Neural cell (in vitro differentiated cells): ENCODE data around the gene NPFFR2. TPM values are rescaled to one million over a fixed set of nuclear protein-coding genes. Genes with fewer than 3 reads are reported as not detected.

ENCODE experiments used
- H2AFZ ChIP-seq: fragments of 200-600, 300-800 bp; sonication (generic), shearing (Covaris generic); 2 replicates; pipeline ENCODE4 v1.6.0; 2014; ENCODE audit warnings: low read depth, mild to moderate bottlenecking, antibody characterized with exemption, low read length, moderate library complexity
- H3F3A ChIP-seq: fragments of 200-600 bp; shearing (Covaris generic); 2 replicates; pipeline ENCODE4 v1.6.1; 2016; ENCODE audit warnings: mild to moderate bottlenecking, moderate library complexity, mixed read lengths, antibody characterized with exemption, low read length; ENCODE audit not compliant: insufficient read depth, poor library complexity, severe bottlenecking
- H3K27ac ChIP-seq: fragments of 200-600, 300-800 bp; sonication (generic), shearing (Covaris generic); 2 replicates; pipeline ENCODE4 v1.5.1; 2014; ENCODE audit warnings: mild to moderate bottlenecking, low read length, moderate library complexity
- H3K27me3 ChIP-seq: fragments of 300-800, 200-600 bp; sonication (generic), shearing (Covaris generic); 2 replicates; pipeline ENCODE4 v1.6.0; 2014; ENCODE audit warnings: mild to moderate bottlenecking, low read depth, low read length, moderate library complexity; ENCODE audit not compliant: insufficient read depth
- H3K36me3 ChIP-seq: fragments of 300-800, 200-600 bp; sonication (generic), shearing (Covaris generic); 2 replicates; pipeline ENCODE4 v1.5.1; 2014; ENCODE audit warnings: mild to moderate bottlenecking, antibody characterized with exemption, low read length, moderate library complexity; ENCODE audit not compliant: insufficient read depth
- H3K4me2 ChIP-seq: fragments of 300-800, 200-600 bp; sonication (generic), shearing (Covaris generic); 2 replicates; pipeline ENCODE4 v1.6.0; 2014; ENCODE audit warnings: mild to moderate bottlenecking, low read length
- H3K4me3 ChIP-seq: fragments of 300-800, 200-600 bp; sonication (generic), shearing (Covaris generic); 2 replicates; pipeline ENCODE4 v1.5.1; 2014; ENCODE audit warnings: mild to moderate bottlenecking, low read length, moderate library complexity
- H3K79me2 ChIP-seq: fragments of 200-600 bp; shearing (Covaris generic); replicated peaks from 2 replicates; pipeline ENCODE4 v1.6.0; 2014; ENCODE audit warnings: mild to moderate bottlenecking, low read length, moderate library complexity; ENCODE audit not compliant: insufficient read depth
- H3K9ac ChIP-seq: fragments of 300-800, 200-600 bp; sonication (generic), shearing (Covaris generic); 2 replicates; pipeline ENCODE4 v1.6.1; 2016; ENCODE audit warnings: mild to moderate bottlenecking, low read length, mixed read lengths
- H3K9me2 ChIP-seq: fragments of 200-600 bp; shearing (Covaris generic); 2 replicates; pipeline ENCODE4 v1.6.1; 2016; ENCODE audit warnings: mild to moderate bottlenecking, low read length, mixed read lengths; ENCODE audit not compliant: insufficient read depth
- H3K9me3 ChIP-seq: fragments of 200-600, 300-800 bp; sonication (generic), shearing (Covaris generic); 2 replicates; pipeline ENCODE4 v1.6.1; 2016; ENCODE audit warnings: mild to moderate bottlenecking, mixed run types, low read length, moderate library complexity, mixed read lengths
- H4K20me1 ChIP-seq: fragments of 200-600 bp; shearing (Covaris generic); 2 replicates; pipeline ENCODE4 v1.6.1; 2016; ENCODE audit warnings: mild to moderate bottlenecking, mixed run types; ENCODE audit not compliant: insufficient read depth
- CTCF ChIP-seq: fragments of 450-650 bp; IDR thresholded peaks from 2 replicates; pipeline ENCODE4 v1.5.1; 2014; ENCODE audit warnings: antibody characterized with exemption, mild to moderate bottlenecking, moderate library complexity; ENCODE audit not compliant: poor library complexity, severe bottlenecking
- EP300 ChIP-seq: fragments of 450-650 bp; conservative IDR thresholded peaks from 2 replicates; pipeline ENCODE4 v1.6.1; 2014; ENCODE audit warnings: antibody characterized with exemption, mild to moderate bottlenecking, moderate library complexity; ENCODE audit not compliant: poor library complexity, severe bottlenecking
- EZH2 ChIP-seq: fragments of 200-600, 300-800 bp; shearing (Covaris generic), sonication (generic); IDR thresholded peaks from 2 replicates; pipeline ENCODE4 v1.6.1; 2014; ENCODE audit warnings: antibody characterized with exemption, low read length, borderline replicate concordance, mild to moderate bottlenecking; ENCODE audit not compliant: insufficient read depth, poor library complexity, severe bottlenecking
- MXI1 ChIP-seq: fragments of 450-650 bp; conservative IDR thresholded peaks from 2 replicates; pipeline ENCODE4 v1.6.1; 2014; ENCODE audit warnings: antibody characterized with exemption, mild to moderate bottlenecking; ENCODE audit not compliant: poor library complexity, severe bottlenecking
- POLR2AphosphoS5 ChIP-seq: IDR thresholded peaks from 2 replicates; pipeline ENCODE4 v1.6.1; 2012
- RAD21 ChIP-seq: fragments of 450-650 bp; conservative IDR thresholded peaks from 2 replicates; pipeline ENCODE4 v1.6.1; 2014; ENCODE audit warnings: antibody characterized with exemption, mild to moderate bottlenecking, moderate library complexity
- REST ChIP-seq: IDR thresholded peaks from 2 replicates; pipeline ENCODE4 v1.6.1; 2012; ENCODE audit warnings: borderline replicate concordance
- SMC3 ChIP-seq: fragments of 450-650 bp; conservative IDR thresholded peaks from 2 replicates; pipeline ENCODE4 v1.6.1; 2014; ENCODE audit warnings: antibody characterized with exemption, mild to moderate bottlenecking, moderate library complexity; ENCODE audit not compliant: poor library complexity
- TAF1 ChIP-seq: IDR thresholded peaks from 2 replicates; pipeline ENCODE4 v1.6.1; 2012; ENCODE audit warnings: low read depth
- polyA plus RNA-seq: library from polyadenylated mRNA; depleted of rRNA; stranded (reverse); fragments of >200 nt; gene quantifications from 2 replicates; pipeline ENCODE4 v1.2.3, GENCODE V29; 2014

NPFFR2 gene
- polyA plus RNA-seq, 1 donor from 2014 or later, result not detected

- Histone ChIP-seq H4K20me1 (no peaks in the 10 kb centered on the region), H3K4me3 (no peak overlapping the region), H3K27ac (no peak overlapping the region), H3F3A (no peaks in the 10 kb centered on the region), H2AFZ (no peak overlapping the region), H3K36me3 (no peaks in the 10 kb centered on the region), H3K9ac (no peak overlapping the region), H3K79me2 (no peaks in the 10 kb centered on the region), H3K9me2 (no peaks in the 10 kb centered on the region), H3K4me2 (no peak overlapping the region), H3K27me3 (no peaks in the 10 kb centered on the region), H3K9me3 (no peaks in the 10 kb centered on the region)
- no peak for TF ChIP-seq CTCF
- TF ChIP-seq POLR2AphosphoS5, result no peak
- TF ChIP-seq RAD21, result no peak
- TF ChIP-seq TAF1, result no peak
- no peak for TF ChIP-seq EP300
- TF ChIP-seq SMC3, result no peak
- TF ChIP-seq REST, result no peak
- no peak for TF ChIP-seq MXI1
- no peak for TF ChIP-seq EZH2
Observed at GRCh38 chr4:72109364-72109763, 77.6 kb downstream of the NPFFR2 start.

- H3K4me3 ChIP-seq, result no peak overlapping the region
- no peaks in the 10 kb centered on the region for H4K20me1 ChIP-seq
- no peak overlapping the region for H3K27ac ChIP-seq
- no peak overlapping the region for H2AFZ ChIP-seq
- H3K27me3 ChIP-seq, result no peaks in the 10 kb centered on the region
- no peak overlapping the region for H3K9ac ChIP-seq
- TF ChIP-seq SMC3 (no peak), TAF1 (no peak), EZH2 (no peak), EP300 (no peak), MXI1 (no peak), RAD21 (no peak), POLR2AphosphoS5 (no peak), CTCF (no peak), REST (no peak)
- no peaks in the 10 kb centered on the region for H3F3A ChIP-seq
- no peaks in the 10 kb centered on the region for H3K36me3 ChIP-seq
- H3K79me2 ChIP-seq, result no peaks in the 10 kb centered on the region
- H3K9me2 ChIP-seq, result no peaks in the 10 kb centered on the region
- no peaks in the 10 kb centered on the region for H3K9me3 ChIP-seq
- no peak overlapping the region for H3K4me2 ChIP-seq
Observed at GRCh38 chr4:72109959-72110497, 78.2 kb downstream of the NPFFR2 start.
